ENCODE results near the gene HSD17B8.

- TF ChIP-seq CTCF (IDR thresholded peaks at IDR 0.05 in 2 of 3, conservative IDR thresholded peaks at IDR 0.05 in 1 of 3; ENCODE audit: borderline replicate concordance in 1 of 3, insufficient read depth in 1 of 3, low read depth in 2 of 3, low read length in 2 of 3) (no peak), POLR2A (IDR thresholded peaks at IDR 0.05; ENCODE audit: borderline replicate concordance, extremely low read depth, insufficient read depth, insufficient read length) (no peak), EZH2 (IDR thresholded peaks at IDR 0.05) (no peak)
Measured at GRCh38 chr6:33237741-33238140, 33.3 kb downstream of the HSD17B8 start.

Measured in HCT116 (cell line).